A673 (cell line): ENCODE results near the gene IKBIP.

ENCODE experiments used
- EZH2 ChIP-seq: fragments of 200-600 bp; sonication (generic); IDR thresholded peaks from 2 replicates; pipeline ENCODE4 v1.6.1; 2017; ENCODE audit warnings: borderline replicate concordance, low read depth, mild to moderate bottlenecking, mixed read lengths, antibody characterized with exemption, low read length; ENCODE audit not compliant: poor library complexity, severe bottlenecking
- TF ChIP-seq, protein P1 (sequence below): fragments of 300-800, 200-600 bp; sonication (generic); conservative IDR thresholded peaks from 2 replicates; pipeline ENCODE4 v1.5.1; 2017; ENCODE audit warnings: low read depth, mild to moderate bottlenecking, antibody characterized with exemption, low read length, moderate library complexity, mixed read lengths

DNA sequence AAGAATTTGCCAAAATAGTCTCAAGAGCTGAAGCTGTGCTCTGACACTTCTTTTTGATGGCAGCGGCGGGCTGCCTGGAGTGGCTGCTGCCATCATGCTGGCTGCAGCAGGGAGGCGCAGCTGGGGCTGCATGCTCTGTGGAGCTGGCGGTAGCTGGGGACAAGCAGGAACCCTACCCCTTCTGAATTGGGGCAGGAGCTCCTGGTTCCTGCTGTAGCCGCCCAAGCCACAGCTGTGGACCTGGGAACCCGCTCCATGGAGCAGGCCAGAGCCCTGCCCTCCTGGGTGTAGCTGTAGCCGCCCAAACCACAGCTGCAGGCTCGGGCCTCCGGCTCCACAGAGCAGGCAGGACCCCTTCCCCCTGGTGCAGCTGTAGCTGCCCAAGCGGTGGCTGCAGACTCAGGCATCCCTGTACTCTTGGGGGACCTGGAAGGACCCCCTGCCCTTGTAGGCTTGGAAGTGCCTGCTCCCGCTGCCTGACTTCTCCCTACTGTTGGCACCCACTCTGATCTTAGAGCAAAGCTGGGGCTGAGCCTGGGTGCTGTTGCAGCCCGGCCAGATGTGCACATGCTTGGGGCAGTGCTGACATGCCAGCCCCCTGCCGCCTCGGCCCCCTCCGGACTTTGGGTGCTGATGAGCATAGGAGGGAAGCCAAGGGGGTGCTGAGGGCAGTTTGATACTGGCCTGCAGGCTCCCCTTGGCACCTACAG lies 33.8 kb upstream of the IKBIP start:
- TF ChIP-seq, protein P1, sequence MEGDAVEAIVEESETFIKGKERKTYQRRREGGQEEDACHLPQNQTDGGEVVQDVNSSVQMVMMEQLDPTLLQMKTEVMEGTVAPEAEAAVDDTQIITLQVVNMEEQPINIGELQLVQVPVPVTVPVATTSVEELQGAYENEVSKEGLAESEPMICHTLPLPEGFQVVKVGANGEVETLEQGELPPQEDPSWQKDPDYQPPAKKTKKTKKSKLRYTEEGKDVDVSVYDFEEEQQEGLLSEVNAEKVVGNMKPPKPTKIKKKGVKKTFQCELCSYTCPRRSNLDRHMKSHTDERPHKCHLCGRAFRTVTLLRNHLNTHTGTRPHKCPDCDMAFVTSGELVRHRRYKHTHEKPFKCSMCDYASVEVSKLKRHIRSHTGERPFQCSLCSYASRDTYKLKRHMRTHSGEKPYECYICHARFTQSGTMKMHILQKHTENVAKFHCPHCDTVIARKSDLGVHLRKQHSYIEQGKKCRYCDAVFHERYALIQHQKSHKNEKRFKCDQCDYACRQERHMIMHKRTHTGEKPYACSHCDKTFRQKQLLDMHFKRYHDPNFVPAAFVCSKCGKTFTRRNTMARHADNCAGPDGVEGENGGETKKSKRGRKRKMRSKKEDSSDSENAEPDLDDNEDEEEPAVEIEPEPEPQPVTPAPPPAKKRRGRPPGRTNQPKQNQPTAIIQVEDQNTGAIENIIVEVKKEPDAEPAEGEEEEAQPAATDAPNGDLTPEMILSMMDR, result no peak
- no peak for TF ChIP-seq EZH2
